Measurements from ENCODE around the gene ATF6B.
"Not testable (repeated sequence)": the region's sequence is repeated elsewhere in the genome, so short reads cannot be mapped to it uniquely, and the experiment has no call there.

Gene ATF6B

DNA sequence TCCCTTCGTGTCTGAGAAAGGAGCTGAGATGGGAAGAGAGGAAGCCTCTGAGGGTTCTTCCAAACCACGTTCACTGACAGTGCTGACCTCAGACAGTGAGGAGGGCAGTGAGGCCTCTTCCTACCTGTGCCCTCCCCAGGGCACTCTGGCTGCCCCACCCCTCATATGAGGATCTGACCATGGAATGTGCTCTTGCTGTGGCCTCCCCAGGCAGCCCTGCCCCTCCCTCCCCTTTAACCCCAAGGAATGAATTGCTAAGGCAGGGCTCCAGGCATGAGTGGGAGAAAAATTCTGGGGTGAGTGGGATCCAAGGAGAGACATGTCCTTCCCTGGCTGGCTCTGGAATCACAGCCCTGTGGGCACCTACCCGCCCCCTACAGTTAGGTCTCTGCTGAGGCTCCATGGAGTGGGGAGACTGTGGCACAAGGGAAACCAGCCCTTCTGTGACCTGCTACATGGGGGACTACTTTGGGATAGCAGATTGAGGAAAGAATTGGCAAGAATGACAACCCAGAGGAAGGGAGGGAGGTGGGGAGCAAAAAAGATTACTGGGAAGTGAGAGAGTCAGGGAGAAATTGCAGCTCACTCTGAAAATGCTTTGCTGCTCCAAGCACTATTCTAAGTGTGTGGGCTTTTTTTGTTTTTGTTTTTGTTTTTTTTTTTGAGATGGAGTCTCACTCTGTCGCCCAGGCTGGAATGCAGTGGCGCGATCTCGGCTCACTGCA, 48.3 kb downstream of the ATF6B start:
- DNase-seq, result no peak

- no peak for DNase-seq
Observed at GRCh38 chr6:32076321-32076809, 51.7 kb downstream of the ATF6B start.

DNA sequence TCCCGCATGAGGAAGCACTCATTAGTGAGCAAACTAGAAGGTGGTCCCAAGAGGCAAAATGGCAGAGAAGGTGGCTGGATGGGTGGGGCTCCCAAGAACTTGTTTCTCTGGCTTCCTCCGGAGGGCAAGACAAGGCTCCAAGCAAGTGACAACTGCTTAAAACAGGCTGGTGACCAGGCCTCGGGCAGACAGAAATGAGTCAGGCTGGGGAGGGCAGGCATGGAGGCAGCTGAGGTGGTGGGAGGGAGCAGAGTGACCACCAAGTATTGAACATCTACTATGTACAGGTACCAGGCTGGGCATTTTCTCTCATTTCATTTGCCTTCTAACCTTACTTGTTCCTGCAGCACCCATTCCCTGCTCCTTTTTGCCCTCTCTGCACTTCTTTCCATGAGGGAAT, 52.3 kb downstream of the ATF6B start:
- DNase-seq, result no peak

DNA sequence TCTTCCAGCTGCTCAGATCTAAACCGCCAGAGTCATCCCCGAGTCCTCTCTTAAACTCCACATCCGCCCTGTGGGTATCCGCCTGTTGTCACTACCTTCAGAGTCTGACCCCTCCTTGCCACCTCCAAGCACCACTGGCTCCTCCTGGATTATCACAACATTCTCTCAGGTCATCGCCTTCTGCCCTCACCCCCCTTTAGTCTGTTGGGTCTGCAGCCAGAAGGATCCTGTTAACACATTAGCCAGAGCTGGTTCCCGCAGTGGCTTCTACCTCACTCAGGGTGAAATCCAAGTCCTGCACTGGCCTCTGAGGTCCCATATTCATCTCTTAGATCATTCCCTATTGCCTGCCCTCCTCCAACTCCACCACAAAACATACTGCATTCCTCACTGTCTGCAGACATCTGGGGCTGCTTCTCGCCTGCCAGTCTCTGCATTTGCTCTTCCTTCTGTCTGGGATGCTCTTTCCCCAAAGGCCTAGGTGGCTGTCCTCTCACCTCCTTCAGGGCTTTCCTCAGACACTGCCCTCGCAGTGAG, 53.0 kb downstream of the ATF6B start:
- no peak for DNase-seq

DNA sequence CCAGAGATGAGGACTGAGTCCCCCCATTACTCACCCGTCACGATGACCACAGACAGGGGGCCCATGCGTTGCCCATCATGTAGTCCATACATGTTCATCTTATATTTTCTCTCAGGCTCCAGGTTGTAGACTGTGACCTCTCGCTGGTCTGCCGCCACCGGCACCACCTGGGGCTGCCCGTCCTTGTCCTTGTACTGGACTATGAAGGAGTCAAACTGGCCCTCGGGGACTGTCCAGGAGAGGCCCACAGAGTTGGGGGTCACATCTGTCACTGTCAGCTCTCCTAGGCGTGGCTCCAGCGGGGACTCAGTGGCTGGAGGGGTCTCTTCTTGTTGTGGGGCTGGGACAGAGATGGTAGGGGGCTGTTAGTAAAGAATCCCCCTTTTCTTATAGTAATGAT, 54.4 kb downstream of the ATF6B start:
- no peak for DNase-seq

GRCh38 chr6:32073101-32073500, 54.9 kb downstream of the ATF6B start:
- DNase-seq, result no peak

DNA sequence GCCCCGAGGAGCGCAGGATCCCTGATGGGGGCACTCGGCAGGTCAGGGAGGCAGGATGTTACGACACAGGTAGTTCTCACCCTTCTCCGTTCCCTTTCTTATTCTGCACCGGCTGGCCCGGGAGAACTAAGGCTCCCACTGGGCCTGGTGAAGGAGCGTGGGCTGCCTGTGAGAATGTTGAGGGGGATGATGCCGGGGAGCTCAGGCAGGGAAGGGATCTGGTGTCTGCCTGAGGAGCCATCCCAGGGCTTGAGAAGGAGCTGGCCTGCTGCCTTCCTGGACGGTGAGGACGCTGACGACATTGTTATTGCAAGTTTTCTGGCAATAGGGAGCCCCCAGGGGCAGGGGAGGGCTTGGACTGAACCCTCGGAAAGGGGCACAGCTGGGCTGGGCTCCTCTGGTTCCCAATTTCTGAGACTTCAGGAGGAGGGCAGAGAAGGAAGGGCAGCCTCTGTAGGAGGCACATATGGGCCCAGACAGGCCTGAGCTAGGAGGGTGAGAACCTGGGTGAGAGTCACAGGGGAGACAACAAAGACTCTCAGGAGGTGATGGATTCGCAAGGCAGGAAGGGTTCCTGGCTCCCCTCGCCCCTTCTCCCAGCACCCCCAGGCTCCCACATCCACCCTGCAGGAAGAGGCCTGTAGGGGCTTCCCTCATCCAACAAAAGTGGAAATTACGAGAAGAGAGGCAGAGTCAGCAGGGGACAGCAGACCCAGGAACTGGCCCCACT, 57.1 kb downstream of the ATF6B start:
- no peak for DNase-seq

DNA sequence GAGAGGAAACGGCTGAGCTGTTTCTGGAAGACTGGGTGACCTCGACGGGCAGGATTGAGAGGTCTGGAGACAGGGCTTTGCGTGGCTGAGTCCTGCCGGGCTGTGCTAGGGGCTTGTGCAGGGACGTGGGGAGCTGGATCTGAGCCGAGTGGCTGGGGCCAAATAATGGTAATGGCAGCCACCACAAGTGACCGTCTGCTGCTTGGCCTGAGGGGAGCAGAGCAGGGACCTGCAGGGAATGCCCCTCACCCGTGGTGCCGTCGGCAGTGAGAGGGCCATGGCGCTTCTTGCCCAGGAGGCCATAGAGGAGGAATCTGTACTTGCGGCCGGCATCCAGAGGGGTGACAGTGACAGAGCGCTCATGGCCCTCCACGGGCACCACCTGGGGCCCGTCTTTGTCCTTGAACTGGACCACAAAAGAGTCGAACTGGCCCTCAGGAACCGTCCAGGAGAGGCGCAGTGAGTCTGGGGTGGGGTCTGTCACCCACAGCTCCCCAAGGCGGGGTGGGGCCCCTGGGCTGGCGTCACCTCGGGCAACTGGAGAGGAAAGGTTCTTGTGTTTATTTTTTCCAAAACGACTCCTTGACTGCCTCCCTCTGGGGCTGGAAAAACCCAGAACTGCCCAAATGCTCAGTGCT, 58.0 kb downstream of the ATF6B start:
- DNase-seq, result no peak

DNA sequence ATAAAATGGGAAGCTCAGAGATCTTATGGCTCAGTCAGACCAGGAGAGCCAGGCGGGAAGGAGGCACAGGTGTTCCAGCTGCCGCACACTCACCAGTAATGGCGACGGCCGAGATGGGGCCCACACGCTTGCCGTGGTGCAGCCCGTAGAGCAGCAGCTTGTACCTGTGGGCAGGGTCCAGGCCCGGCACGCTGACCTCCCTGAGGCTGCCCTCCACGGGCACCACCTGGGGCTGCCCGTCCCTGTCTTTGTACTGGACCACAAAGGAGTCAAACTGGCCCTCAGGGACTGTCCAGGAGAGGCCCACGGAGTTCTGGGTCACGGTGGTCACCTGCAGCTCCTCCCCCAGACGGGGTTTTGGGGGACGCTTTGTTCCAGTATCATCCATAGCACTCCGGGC, 58.6 kb downstream of the ATF6B start:
- DNase-seq, result no peak

DNA sequence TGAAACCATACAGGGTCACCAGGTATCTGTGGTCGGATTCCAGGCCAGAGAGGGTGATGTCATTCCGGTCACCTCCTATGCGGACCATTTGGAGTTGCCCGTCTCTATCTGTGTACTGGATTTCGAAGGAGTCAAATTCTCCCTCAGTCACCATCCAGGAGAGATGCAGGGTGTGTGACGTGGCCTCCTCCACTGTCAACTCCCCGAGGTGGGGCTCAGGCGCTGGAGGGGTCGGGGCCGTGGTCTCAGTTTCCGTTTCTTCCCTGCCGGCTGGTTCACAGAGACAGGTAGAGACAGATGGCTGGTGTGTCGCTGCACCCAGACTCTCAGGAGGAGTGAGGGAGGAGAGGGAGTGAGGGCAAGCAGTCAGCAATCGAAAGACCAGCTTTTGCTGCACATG, 59.2 kb downstream of the ATF6B start:
- DNase-seq, result no peak

GRCh38 chr6:32068315-32068714, 59.7 kb downstream of the ATF6B start:
- not testable (repeated sequence) for DNase-seq

GRCh38 chr6:32067521-32067920, 60.5 kb downstream of the ATF6B start:
- not testable (repeated sequence) for DNase-seq
